ENCODE data around the gene RASAL3. TPM values are rescaled to one million over a fixed set of nuclear protein-coding genes. Genes with fewer than 3 reads are reported as not detected.

The RASAL3 gene
- total RNA-seq, 2 experiments from 2014 or later: 75.0 to 83.4 TPM

DNA sequence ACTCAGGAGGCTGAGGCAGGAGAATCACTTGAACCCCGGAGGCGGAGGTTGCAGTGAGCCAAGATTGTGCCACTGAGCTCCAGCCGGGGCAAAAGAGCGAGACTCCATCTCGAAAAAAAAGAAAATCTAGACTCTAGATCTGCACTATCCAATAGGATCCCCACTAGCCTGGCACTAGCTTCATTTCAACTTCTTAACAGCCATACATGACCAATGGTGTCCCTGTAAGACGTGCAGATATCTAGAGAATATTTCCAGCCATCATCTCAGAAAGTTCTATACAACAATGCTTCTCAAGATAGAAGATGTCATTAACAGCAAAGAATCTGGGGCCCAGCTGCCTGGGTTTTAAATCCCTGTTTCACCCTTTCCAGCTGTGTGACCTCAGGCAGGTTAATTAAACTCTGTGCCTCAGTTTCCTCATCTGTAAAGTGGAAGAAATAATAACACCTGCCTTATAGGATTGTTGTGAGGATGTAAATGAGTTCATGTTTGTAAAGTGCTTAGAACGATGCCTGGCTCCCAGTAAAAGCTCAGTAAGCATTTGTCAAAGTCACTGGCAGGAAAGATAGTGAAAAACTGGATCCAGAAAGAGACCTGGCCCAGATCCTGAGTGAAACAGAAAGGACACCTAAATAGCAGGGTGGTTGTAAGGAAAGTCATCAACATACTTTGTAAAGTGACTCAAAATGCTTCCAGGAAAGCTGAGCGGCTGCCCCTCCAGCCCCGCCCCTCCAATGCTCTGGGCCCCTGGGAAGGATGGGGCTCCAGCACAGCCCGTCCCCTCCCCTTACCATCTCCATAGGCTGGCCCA lies 28.1 kb downstream of the RASAL3 start:
- DNase-seq: no peak
- H3K27ac Mint-ChIP-seq: no peak overlapping the region
- H3K36me3 Mint-ChIP-seq: peaks cover 7% of the 10 kb centered on the region
- H3K27me3 Mint-ChIP-seq: no peaks in the 10 kb centered on the region
- no peak overlapping the region for H3K4me3 Mint-ChIP-seq
- peaks cover 18% of the 10 kb centered on the region for H3K4me1 Mint-ChIP-seq
- no peaks in the 10 kb centered on the region for H3K9me3 Mint-ChIP-seq

DNA sequence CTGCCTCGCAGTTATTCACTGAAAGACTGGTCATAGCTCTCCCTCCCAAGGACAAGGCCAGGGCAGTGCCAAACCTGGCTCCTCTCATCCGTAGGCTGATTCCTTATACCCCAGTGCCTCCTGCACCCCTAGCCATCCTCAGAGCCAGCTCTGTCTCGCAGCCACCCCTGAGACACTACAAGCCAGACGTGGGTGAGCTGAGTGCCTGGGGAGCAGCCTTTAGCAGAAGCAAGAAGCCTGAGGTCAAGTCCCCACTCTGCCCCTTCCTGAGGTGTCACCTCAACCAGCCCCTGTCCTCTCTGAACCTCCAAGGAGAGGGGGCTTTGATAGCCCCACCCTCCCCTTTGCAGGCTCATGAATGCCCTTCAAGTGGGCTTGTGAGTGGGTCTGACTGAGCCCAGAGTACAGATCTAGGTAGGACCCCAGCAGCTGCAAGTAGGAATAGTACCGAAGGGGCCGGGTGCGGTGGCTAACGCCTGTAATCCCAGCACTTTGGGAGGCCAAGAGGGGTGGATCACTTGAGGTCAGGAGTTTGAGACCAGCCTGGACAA lies 30.8 kb downstream of the RASAL3 start:
- Mint-ChIP-seq H3K4me1 (peaks cover 28% of the 10 kb centered on the region), H3K4me3 (peak overlapping the region; percentile 89), H3K27me3 (no peaks in the 10 kb centered on the region), H3K9me3 (no peaks in the 10 kb centered on the region), H3K36me3 (peaks cover 8% of the 10 kb centered on the region), H3K27ac (peak overlapping the region; percentile 88)
- DNase-seq: no peak

DNA sequence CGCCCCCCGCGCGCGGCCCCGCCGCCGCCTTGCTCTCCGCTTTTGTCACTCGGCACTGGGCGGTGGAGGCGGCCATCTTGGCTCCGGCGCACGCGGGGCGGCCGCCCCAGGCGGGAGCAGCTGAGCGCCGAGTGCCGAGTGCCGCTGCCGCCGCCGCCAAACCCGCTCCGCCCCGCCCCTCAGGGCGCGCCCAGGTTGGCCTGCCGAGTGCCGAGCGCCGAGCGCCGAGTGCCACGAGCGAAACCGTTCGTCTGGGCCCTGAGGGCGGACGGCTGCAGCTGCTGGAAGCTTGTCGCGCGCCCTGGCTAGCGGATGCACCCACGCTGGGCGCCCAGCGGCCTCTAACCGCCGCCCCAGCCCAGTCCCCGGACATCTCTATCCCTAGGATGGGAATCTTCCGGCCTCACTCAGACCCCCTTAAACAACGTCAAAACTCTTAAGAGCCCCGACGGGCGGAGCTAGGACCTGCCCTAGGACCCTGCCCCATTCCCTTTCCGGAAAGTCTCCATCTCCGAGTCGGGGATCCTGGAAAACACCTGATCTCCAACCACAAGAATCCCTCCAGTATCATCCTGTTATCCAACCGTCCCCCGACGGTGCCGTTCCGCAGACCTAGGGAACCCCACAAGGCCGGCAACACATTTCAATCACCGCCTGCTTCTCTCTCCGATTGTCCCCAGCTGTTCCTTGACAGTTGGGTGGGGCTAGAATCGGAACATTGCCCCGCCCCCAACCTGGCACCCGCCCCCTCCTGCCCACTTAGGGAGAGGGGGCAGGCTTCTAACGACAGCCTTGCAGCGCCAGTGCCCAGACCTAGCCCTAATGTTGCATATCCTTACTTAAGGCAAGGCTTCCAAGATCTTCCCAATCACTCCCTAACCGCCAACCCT lies 31.5 kb downstream of the RASAL3 start:
- peaks cover 28% of the 10 kb centered on the region for H3K4me1 Mint-ChIP-seq
- peak overlapping the region; percentile 88 for H3K27ac Mint-ChIP-seq
- no peaks in the 10 kb centered on the region for H3K27me3 Mint-ChIP-seq
- no peaks in the 10 kb centered on the region for H3K9me3 Mint-ChIP-seq
- peak; percentile 98 for DNase-seq
- H3K36me3 Mint-ChIP-seq: peaks cover 8% of the 10 kb centered on the region
- peak overlapping the region; percentile 89 for H3K4me3 Mint-ChIP-seq

DNA sequence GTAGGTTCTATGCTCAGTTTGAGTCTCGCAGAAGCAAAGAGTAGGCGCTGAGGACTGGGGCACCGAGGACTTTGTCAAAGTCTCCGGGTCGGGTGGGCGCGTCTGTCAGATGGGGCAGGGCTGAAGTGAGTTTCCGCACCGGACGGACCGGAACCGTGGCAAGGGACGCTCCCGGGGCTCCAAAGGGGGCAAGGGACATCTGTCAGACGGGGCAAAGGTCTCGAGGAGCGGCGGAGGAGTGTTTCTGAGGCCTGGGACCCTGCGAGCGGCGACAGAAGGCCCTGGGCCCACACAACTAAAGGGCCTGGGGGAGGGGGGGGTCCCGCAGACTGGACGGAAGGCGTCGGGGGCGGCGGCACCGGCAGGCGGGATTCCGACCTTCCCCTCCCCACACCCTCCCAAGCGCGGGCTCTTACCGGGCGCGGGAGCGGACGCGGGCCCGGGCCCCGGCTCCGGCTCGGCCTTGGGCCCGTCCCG lies 32.3 kb downstream of the RASAL3 start:
- Mint-ChIP-seq H3K4me1 (peaks cover 28% of the 10 kb centered on the region), H3K4me3 (peak overlapping the region; percentile 99), H3K27ac (peak overlapping the region; percentile 93), H3K36me3 (peaks cover 14% of the 10 kb centered on the region), H3K9me3 (no peaks in the 10 kb centered on the region), H3K27me3 (no peaks in the 10 kb centered on the region)
- DNase-seq: peak; percentile 44

DNA sequence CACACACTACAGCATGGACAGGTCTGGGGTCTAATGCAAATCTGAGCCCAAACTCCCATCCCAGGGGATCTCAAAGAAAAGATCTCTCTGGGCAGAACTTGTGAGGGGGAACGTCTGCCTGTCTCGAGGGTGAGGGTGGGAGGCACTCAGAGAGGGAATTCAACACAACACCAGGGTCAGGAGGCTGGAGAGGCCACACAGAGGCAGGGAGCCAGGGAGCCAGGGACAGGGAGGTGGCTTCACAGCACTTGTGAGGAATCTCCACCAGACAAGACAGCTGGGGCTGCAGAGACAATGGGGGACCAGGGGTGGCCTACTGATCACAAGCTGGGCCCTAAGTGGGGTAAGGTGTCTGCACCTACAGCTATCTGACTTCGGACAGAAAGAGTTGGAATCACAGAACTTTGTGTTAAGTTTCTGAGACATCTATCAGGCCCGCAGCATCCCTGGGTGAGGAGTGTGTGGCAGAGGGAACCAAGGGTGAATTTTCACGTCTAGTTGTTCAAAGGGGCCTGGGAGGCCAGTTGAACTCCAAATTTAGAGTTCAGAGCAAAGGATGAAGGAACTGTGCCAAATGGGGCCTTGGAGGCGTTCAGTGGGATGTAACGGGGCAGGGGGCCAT lies 32.8 kb downstream of the RASAL3 start:
- no peak for DNase-seq
- Mint-ChIP-seq H3K27ac (peak overlapping the region; percentile 93), H3K4me3 (peak overlapping the region; percentile 99), H3K27me3 (no peaks in the 10 kb centered on the region), H3K9me3 (no peaks in the 10 kb centered on the region), H3K36me3 (peaks cover 18% of the 10 kb centered on the region), H3K4me1 (peaks cover 28% of the 10 kb centered on the region)

DNA sequence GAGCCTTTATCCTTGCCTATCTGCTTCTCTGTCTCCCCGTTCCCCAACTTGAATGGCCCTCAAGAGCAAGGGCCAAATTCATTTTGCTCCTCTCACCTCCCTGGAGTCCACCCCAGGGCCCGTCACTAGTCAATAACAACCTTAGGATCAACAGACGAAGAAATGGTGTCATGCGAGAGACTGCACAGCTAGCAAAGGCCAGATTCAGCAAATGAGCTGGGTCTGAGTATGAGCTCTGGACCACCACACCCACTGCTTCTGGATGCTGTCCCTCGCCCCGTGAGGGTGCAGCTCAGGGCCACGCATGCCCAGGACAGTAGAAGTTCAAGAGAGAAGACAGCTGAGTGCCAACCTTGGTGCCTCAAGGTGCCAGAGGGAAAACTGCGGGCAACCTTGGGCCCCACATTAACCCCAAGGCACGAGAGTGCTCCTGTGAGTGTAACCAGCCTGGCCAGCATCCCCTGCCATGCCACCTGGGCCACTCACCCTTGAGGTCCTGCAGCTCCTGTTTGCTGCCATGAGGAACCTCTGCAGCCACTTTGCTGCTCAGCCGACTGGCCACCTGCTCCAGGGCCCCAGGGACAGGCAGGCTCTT lies 33.7 kb downstream of the RASAL3 start:
- H3K4me1 Mint-ChIP-seq: peaks cover 23% of the 10 kb centered on the region
- H3K36me3 Mint-ChIP-seq: peaks cover 25% of the 10 kb centered on the region
- no peak for DNase-seq
- peak overlapping the region; percentile 58 for H3K27ac Mint-ChIP-seq
- H3K4me3 Mint-ChIP-seq: peak overlapping the region; percentile 99
- no peaks in the 10 kb centered on the region for H3K9me3 Mint-ChIP-seq
- H3K27me3 Mint-ChIP-seq: no peaks in the 10 kb centered on the region

DNA sequence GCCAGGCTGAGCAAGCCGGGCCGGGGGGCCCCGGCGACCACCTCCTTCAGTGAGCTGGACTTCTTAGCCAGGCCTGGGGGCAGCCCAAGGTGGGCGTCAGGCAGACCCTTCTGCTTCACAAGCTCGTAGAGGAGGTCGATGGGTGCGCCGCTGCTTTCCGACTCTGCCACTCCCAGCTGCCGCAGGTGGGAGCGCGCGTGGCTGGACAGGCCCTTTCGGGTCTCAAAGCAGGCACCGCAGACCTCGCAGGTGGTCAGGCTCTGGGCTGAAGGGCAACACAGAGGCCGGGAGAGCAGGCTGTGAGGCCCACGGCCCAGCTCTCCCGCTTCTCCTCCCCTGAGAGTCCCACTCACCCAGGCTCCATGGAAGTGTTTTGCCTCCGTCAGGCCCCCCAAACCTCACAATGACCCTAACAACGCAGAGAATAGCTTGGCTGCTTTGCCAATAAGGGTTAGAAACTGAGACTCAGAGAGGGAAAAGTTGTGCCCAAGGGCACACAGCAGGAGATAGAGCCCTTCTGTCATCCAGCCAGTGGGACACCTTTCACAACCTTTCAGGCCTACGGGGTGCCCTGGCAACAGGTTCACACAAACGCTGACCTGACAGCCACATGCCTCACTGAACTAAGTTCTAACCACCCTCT lies 34.4 kb downstream of the RASAL3 start:
- Mint-ChIP-seq H3K27ac (peak overlapping the region; percentile 58), H3K4me1 (peaks cover 23% of the 10 kb centered on the region), H3K27me3 (no peaks in the 10 kb centered on the region), H3K4me3 (no peak overlapping the region), H3K36me3 (peaks cover 25% of the 10 kb centered on the region), H3K9me3 (no peaks in the 10 kb centered on the region)
- no peak for DNase-seq

DNA sequence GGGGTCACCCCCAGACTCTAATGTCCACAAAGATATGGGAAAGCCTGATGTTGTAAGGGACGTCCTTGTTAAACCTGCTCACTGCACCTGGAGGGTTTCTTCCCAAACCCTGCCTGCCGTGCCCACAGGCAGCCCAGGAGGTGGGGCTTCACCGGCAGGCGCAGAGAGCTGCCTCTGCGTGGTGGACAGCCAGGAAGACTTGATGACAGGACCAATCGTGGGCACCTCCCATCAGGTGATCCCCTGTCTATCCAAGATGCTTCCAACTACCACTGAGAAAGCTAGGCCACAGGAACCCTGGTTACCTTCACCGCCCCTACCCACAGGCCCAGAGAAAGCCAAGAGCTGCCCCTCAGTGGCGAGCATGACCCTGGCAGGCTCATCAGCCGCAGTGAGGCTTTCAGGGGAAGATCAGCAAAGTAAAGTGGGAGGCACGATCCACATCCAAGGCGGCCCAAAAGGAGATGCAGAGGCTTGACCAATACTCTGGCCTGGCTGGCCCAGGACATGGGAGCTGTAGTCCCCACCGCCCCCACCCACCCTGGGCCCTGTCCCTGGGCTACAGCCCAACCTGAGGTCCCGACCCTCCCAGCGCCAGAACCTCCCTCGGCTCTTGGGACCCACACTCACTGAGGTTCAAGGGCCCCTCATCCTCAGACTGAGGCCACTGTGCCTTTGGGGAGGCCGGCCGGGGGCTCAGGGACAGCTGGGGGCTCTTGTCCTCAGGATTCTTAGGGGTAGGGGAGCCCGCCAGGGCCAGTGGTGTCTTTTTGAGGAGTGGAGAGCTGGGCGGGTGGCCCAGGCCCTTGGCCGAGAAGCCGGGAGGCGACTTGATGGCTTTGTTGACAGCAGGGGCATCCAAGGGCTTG lies 35.2 kb downstream of the RASAL3 start:
- Mint-ChIP-seq H3K27ac (no peak overlapping the region), H3K9me3 (no peaks in the 10 kb centered on the region), H3K27me3 (no peaks in the 10 kb centered on the region), H3K4me1 (peaks cover 23% of the 10 kb centered on the region), H3K36me3 (peaks cover 27% of the 10 kb centered on the region), H3K4me3 (no peak overlapping the region)
- no peak for DNase-seq

DNA sequence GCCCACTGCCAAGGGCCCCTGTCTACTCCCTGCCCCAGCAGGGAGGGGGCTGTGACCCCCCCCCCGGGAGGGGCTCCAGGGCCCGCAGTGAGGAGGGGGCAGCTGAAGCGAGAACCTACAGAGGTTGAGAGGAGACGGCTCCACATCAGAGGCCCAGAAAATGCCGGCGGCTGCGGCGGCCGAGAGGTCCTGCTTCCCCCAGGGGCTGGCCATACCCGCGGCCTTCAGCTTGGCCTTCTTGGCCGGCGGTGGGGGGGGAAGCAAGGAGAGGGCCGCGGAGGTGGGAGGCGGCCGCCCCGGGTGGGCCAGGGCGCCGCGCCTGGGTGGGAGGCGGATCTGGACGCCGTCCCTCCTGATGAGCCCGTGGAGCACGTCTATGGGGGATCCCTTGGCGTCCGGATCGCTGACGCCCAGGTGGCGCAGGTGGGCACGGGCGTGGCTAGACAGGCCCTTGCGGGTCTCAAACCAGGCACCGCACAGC lies 36.3 kb downstream of the RASAL3 start:
- Mint-ChIP-seq H3K27me3 (no peaks in the 10 kb centered on the region), H3K4me3 (no peak overlapping the region), H3K36me3 (peaks cover 38% of the 10 kb centered on the region), H3K9me3 (peaks cover 2% of the 10 kb centered on the region), H3K27ac (no peak overlapping the region), H3K4me1 (peaks cover 18% of the 10 kb centered on the region)
- no peak for DNase-seq

DNA sequence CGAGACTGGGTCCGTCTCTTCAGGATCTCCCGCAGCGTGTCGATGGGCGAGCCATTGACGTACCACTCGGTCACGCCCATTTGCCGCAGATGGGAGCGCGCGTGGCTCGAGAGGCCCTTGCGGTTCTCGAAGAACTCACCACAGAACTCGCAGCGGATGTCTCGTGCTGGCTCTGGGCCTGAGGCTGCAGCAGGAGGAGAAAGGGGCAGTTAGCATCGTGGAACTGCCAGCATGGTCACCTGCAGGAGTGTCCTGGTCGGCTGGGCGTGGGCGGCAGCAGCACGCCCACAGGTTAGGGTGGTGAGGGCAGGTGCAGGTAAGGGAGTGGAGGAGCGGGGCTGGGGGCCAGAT lies 37.0 kb downstream of the RASAL3 start:
- Mint-ChIP-seq H3K9me3 (peaks cover 3% of the 10 kb centered on the region), H3K4me1 (peaks cover 17% of the 10 kb centered on the region), H3K27me3 (no peaks in the 10 kb centered on the region), H3K4me3 (no peak overlapping the region), H3K27ac (no peak overlapping the region), H3K36me3 (peaks cover 45% of the 10 kb centered on the region)
- no peak for DNase-seq

DNA sequence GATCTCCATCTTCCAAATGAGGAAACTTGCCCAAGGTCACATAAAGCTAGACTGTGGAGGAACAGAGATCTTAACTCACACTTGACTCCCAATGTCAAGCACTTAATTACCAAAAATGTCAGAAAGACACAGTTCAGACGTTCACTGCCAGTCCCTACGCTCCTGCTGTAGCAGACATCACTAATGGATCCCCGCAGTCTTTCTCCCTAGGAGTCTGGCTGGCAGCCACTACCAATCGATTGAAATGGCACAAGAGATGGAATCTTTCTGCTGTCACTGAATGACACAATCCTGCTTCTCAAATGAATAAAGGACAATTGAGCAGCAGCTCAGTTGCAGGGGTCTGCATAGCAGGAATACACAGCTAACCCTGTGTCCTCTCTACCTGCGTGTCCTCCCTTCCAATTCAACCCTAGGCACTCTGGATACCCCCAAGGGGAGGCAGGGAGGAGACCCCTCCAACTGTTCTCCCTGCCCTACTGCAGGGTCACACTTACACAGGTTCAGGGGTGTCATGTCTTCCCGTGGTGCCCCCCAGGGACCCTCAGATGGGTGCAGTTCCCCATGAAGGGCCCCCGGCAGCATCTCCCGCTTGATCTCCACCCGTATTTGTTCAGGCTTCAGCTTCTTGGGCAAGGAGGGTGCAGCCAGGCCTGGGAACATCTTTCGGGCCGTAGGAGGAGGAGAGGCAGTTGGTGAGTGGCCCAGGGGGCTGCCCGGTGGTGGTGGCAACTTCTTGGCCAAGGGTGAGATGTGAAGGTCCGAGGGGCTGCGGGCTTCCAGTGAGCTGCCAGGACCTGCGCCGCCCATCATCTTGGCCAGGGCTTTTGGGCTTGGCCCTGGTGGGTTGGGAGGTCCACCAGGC lies 37.6 kb downstream of the RASAL3 start:
- Mint-ChIP-seq H3K4me3 (no peak overlapping the region), H3K27ac (no peak overlapping the region), H3K36me3 (peaks cover 42% of the 10 kb centered on the region), H3K4me1 (peaks cover 15% of the 10 kb centered on the region), H3K9me3 (peaks cover 3% of the 10 kb centered on the region), H3K27me3 (no peaks in the 10 kb centered on the region)
- no peak for DNase-seq

DNA sequence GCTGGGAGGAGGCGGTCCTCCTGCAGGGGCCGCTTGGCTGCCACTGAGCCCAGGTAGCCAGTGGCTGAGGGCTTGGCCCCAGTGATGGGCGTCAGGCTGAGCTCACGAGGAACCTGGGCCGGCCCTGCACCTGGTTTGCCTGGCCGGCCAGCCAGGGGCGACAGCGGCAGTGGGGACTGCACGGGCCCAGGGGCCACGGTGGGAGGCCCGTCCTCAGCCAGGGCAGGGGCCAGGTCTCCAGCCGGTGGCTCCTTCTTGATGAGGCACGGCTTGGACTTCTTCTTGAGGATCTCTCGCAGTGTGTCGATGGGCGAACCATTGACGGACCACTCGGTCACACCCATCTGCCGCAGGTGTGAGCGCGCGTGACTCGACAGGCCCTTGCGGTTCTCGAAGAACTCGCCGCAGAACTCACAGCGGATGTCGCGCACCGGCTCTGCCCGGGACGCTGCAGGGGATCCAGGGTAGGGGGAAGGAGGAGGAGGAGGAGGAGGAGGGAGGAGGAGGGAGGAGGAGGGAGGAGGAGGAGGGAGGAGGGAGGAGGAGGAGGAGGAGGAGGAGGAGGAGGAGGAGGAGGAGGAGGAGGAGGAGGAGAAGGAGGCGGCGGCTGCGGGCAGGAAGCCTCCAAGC lies 38.9 kb downstream of the RASAL3 start:
- H3K4me1 Mint-ChIP-seq: peaks cover 2% of the 10 kb centered on the region
- no peaks in the 10 kb centered on the region for H3K27me3 Mint-ChIP-seq
- H3K9me3 Mint-ChIP-seq: peaks cover 3% of the 10 kb centered on the region
- H3K27ac Mint-ChIP-seq: no peak overlapping the region
- H3K36me3 Mint-ChIP-seq: peaks cover 38% of the 10 kb centered on the region
- DNase-seq: no peak
- no peak overlapping the region for H3K4me3 Mint-ChIP-seq
